H9 (cell line): ENCODE measurements around the gene EED. TPM values are rescaled to one million over a fixed set of nuclear protein-coding genes. Genes with fewer than 3 reads are reported as not detected.

Source experiments
- DNase-seq: peaks from one replicate; pipeline ENCODE4 v3.0.0-alpha.2; 2017
- H2AFZ ChIP-seq: one replicate; pipeline ENCODE4 v1.6.1; 2013; ENCODE audit warnings: mild to moderate bottlenecking, low read length, control low read depth, moderate library complexity
- H2AK5ac ChIP-seq: 2 replicates; pipeline ENCODE4 v1.6.1; 2013; ENCODE audit warnings: low read length, control low read depth, mixed read lengths; ENCODE audit not compliant: insufficient read length
- H2BK120ac ChIP-seq: one replicate; pipeline ENCODE4 v1.6.1; 2013; ENCODE audit warnings: low read depth, mild to moderate bottlenecking, low read length, control low read depth, inconsistent platforms; ENCODE audit not compliant: poor library complexity, severe bottlenecking
- H2BK12ac ChIP-seq: 2 replicates; pipeline ENCODE4 v1.6.1; 2013; ENCODE audit warnings: low read length, control low read depth, mixed read lengths, low read depth; ENCODE audit not compliant: insufficient read length
- H2BK15ac ChIP-seq: 2 replicates; pipeline ENCODE4 v1.6.1; 2013; ENCODE audit warnings: low read depth, low read length, control low read depth
- H2BK20ac ChIP-seq: one replicate; pipeline ENCODE4 v1.6.1; 2013; ENCODE audit warnings: low read depth, mild to moderate bottlenecking, low read length, control low read depth, inconsistent platforms; ENCODE audit not compliant: poor library complexity, severe bottlenecking
- H2BK5ac ChIP-seq: 2 replicates; pipeline ENCODE4 v1.6.1; 2013; ENCODE audit warnings: low read length, control low read depth, mixed read lengths; ENCODE audit not compliant: insufficient read length
- H3K14ac ChIP-seq: 2 replicates; pipeline ENCODE4 v1.6.1; 2013; ENCODE audit warnings: low read length, control low read depth; ENCODE audit not compliant: insufficient read depth
- H3K18ac ChIP-seq: 2 replicates; pipeline ENCODE4 v1.6.1; 2013; ENCODE audit warnings: low read depth, mild to moderate bottlenecking, mixed read lengths, low read length, control low read depth; ENCODE audit not compliant: insufficient read length
- H3K23ac ChIP-seq: 2 replicates; pipeline ENCODE4 v1.6.1; 2013; ENCODE audit warnings: low read length, control low read depth, mixed read lengths, low read depth; ENCODE audit not compliant: insufficient read length
- H3K23me2 ChIP-seq: 2 replicates; pipeline ENCODE4 v1.6.1; 2013; ENCODE audit warnings: low read depth, mild to moderate bottlenecking, mixed read lengths, low read length, control low read depth; ENCODE audit not compliant: insufficient read length, poor library complexity, severe bottlenecking
- H3K27ac ChIP-seq: 2 replicates; pipeline ENCODE4 v1.5.1; 2013; ENCODE audit warnings: low read length, control low read depth, mixed read lengths, low read depth; ENCODE audit not compliant: insufficient read length
- H3K27me3 ChIP-seq: 2 replicates; pipeline ENCODE4 v1.6.1; 2013; ENCODE audit warnings: low read length, control low read depth, inconsistent platforms; ENCODE audit not compliant: insufficient read depth
- H3K4ac ChIP-seq: 2 replicates; pipeline ENCODE4 v1.6.1; 2013; ENCODE audit warnings: low read depth, mild to moderate bottlenecking, control low read depth, inconsistent platforms, low read length, moderate library complexity
- H3K4me1 ChIP-seq: 2 replicates; pipeline ENCODE4 v1.6.1; 2013; ENCODE audit warnings: low read length, control low read depth, inconsistent platforms; ENCODE audit not compliant: insufficient read depth
- H3K4me2 ChIP-seq: 2 replicates; pipeline ENCODE4 v1.6.1; 2013; ENCODE audit warnings: low read length, control low read depth, mixed read lengths; ENCODE audit not compliant: insufficient read length, insufficient read depth
- H3K56ac ChIP-seq: 2 replicates; pipeline ENCODE4 v1.6.1; 2013; ENCODE audit warnings: low read depth, mild to moderate bottlenecking, mixed read lengths, low read length, control low read depth; ENCODE audit not compliant: insufficient read length
- H3K79me1 ChIP-seq: 2 replicates; pipeline ENCODE4 v1.6.1; 2013; ENCODE audit warnings: low read depth, mild to moderate bottlenecking, moderate library complexity, low read length, control low read depth, inconsistent platforms; ENCODE audit not compliant: insufficient read depth, poor library complexity, severe bottlenecking
- H3K79me2 ChIP-seq: 2 replicates; pipeline ENCODE4 v1.6.1; 2013; ENCODE audit warnings: low read length, control low read depth, inconsistent platforms; ENCODE audit not compliant: insufficient read depth
- H3K9ac ChIP-seq: 2 replicates; pipeline ENCODE4 v1.6.1; 2013; ENCODE audit warnings: low read length, control low read depth, mixed read lengths; ENCODE audit not compliant: insufficient read length; ENCODE audit errors: extremely low read depth
- H3K9me3 ChIP-seq: one replicate; pipeline ENCODE4 v1.6.1; 2013; ENCODE audit warnings: low read depth, low read length, inconsistent platforms; ENCODE audit not compliant: control insufficient read depth
- H3T11ph ChIP-seq: one replicate; pipeline ENCODE4 v1.6.1; 2013; ENCODE audit warnings: mild to moderate bottlenecking, low read length, control low read depth, inconsistent platforms
- H4K20me1 ChIP-seq: one replicate; pipeline ENCODE4 v1.6.1; 2013; ENCODE audit not compliant: control insufficient read depth, insufficient read length, insufficient read depth
- H4K5ac ChIP-seq: 2 replicates; pipeline ENCODE4 v1.6.1; 2013; ENCODE audit warnings: low read depth, mild to moderate bottlenecking, mixed read lengths, low read length, control low read depth; ENCODE audit not compliant: insufficient read length
- H4K8ac ChIP-seq: replicated peaks from 2 replicates; pipeline ENCODE4 v1.6.1; 2013; ENCODE audit warnings: low read length, control low read depth, mixed read lengths, low read depth; ENCODE audit not compliant: insufficient read length
- H4K91ac ChIP-seq: 2 replicates; pipeline ENCODE4 v1.6.1; 2013; ENCODE audit warnings: low read depth, mild to moderate bottlenecking, moderate library complexity, mixed read lengths, low read length, control low read depth; ENCODE audit not compliant: insufficient read length
- H3K27ac Mint-ChIP-seq, 3 experiments: 2 replicates in 2 of 3; 3 replicates in 1 of 3; pipeline ENCODE4 v1.8.0; 2020 to 2021; ENCODE audit warnings: mixed read lengths in 3 of 3, mild to moderate bottlenecking in 1 of 3, moderate library complexity in 1 of 3
- H3K27me3 Mint-ChIP-seq: 2 replicates; pipeline ENCODE4 v1.8.0; 2021; ENCODE audit warnings: low read depth, mild to moderate bottlenecking, moderate library complexity, mixed read lengths
- H3K36me3 Mint-ChIP-seq, 3 experiments: 2 replicates in 2 of 3; 3 replicates in 1 of 3; pipeline ENCODE4 v1.8.0; 2020 to 2021; ENCODE audit warnings: low read depth in 3 of 3, mixed read lengths in 3 of 3; ENCODE audit not compliant: insufficient read depth in 1 of 3
- H3K4me1 Mint-ChIP-seq, 2 experiments: 2 replicates each; pipeline ENCODE4 v1.8.0; 2020; ENCODE audit warnings: mixed read lengths in 2 of 2
- H3K4me3 Mint-ChIP-seq, 2 experiments: 2 replicates in 1 of 2; 3 replicates in 1 of 2; pipeline ENCODE4 v1.8.0; 2020 to 2021; ENCODE audit warnings: mild to moderate bottlenecking in 2 of 2, mixed read lengths in 2 of 2, moderate library complexity in 1 of 2
- H3K9me3 Mint-ChIP-seq, 2 experiments: 2 replicates in 1 of 2; 3 replicates in 1 of 2; pipeline ENCODE4 v1.8.0; 2020; ENCODE audit warnings: mild to moderate bottlenecking in 2 of 2, mixed read lengths in 2 of 2, moderate library complexity in 1 of 2
- WGBS: extraction: QIAGEN DNeasy Blood & Tissue Kit; methylation state at CpG from one replicate; pipeline ENCODE4 v1.1.7; 2013; ENCODE audit warnings: missing lambda C conversion rate, low lambda C conversion rate, mixed read lengths; ENCODE audit not compliant: insufficient read length; ENCODE audit errors: extremely low coverage; 5-methylcytosine and 5-hydroxymethylcytosine counted together
- total RNA-seq: library from RNA; stranded (reverse); gene quantifications from 2 replicates; pipeline ENCODE4 v1.2.1, GENCODE V29; 2021
- TF ChIP-seq, protein P1 (sequence below): fragments of 200-600 bp; sonication (generic); conservative IDR thresholded peaks from 3 replicates; pipeline ENCODE4 v1.8.0; 2021; ENCODE audit warnings: antibody characterized with exemption, mild to moderate bottlenecking

The EED gene
- total RNA-seq, 1 experiment from 2014 or later, result 34.1 TPM

- Histone ChIP-seq H3K79me2 (no peaks in the 10 kb centered on the region; the same call in 1 of the 2 replicates), H2AFZ (no peak overlapping the region), H3K14ac (no peak overlapping the region), H3K4me2 (no peak overlapping the region), H3K23me2 (no peaks in the 10 kb centered on the region), H3K4ac (no peak overlapping the region), H3K9ac (no peak overlapping the region), H3T11ph (no peak overlapping the region), H2AK5ac (no peak overlapping the region), H2BK15ac (no peak overlapping the region), H3K56ac (no peak overlapping the region), H3K27me3 (no peaks in the 10 kb centered on the region), H3K79me1 (peaks cover 3% of the 10 kb centered on the region), H4K91ac (no peak overlapping the region), H3K9me3 (no peaks in the 10 kb centered on the region), H3K27ac (peak overlapping the region; percentile 45), H3K18ac (no peak overlapping the region), H4K20me1 (no peaks in the 10 kb centered on the region), H2BK20ac (no peak overlapping the region), H2BK120ac (no peak overlapping the region), H3K23ac (no peak overlapping the region), H4K8ac (no peak overlapping the region), H2BK5ac (no peak overlapping the region), H3K4me1 (no peaks in the 10 kb centered on the region), H2BK12ac (no peak overlapping the region), H4K5ac (no peak overlapping the region)
- Mint-ChIP-seq H3K27me3 (no peaks in the 10 kb centered on the region), H3K27ac (no peak overlapping the region), H3K9me3 (no peaks in the 10 kb centered on the region), H3K4me3 (no peak overlapping the region), H3K4me1 (peaks cover 10 to 11% of the 10 kb centered on the region in 2 experiments), H3K36me3 (peaks cover 12 to 33% (median 27%) of the 10 kb centered on the region in 3 experiments; a peak in 5 of 7 replicates)
- no peak for DNase-seq
- TF ChIP-seq, protein P1, sequence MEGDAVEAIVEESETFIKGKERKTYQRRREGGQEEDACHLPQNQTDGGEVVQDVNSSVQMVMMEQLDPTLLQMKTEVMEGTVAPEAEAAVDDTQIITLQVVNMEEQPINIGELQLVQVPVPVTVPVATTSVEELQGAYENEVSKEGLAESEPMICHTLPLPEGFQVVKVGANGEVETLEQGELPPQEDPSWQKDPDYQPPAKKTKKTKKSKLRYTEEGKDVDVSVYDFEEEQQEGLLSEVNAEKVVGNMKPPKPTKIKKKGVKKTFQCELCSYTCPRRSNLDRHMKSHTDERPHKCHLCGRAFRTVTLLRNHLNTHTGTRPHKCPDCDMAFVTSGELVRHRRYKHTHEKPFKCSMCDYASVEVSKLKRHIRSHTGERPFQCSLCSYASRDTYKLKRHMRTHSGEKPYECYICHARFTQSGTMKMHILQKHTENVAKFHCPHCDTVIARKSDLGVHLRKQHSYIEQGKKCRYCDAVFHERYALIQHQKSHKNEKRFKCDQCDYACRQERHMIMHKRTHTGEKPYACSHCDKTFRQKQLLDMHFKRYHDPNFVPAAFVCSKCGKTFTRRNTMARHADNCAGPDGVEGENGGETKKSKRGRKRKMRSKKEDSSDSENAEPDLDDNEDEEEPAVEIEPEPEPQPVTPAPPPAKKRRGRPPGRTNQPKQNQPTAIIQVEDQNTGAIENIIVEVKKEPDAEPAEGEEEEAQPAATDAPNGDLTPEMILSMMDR, result no peak
- no CpG with 5 or more reads among the region's 8 CpGs for WGBS
Observed at GRCh38 chr11:86278226-86278625, 33.7 kb downstream of the EED start.
